Measurements from ENCODE around the gene RRP1B. TPM values are rescaled to one million over a fixed set of nuclear protein-coding genes. Genes with fewer than 3 reads are reported as not detected.

Gene RRP1B
- total RNA-seq, 1 experiment from 2014 or later = 44.2 TPM

- no peak for ATAC-seq
- Histone ChIP-seq H3F3A (ENCODE audit: low read length, unreplicated experiment) (no peaks in the 10 kb centered on the region), H3K36me3 (ENCODE audit: low read depth, low read length) (peaks cover 6% of the 10 kb centered on the region; the same call in 1 of the 2 replicates), H3K27ac (ENCODE audit: low read length) (no peak overlapping the region), H2AFZ (ENCODE audit: low read length) (no peak overlapping the region), H3K9me2 (replicated peaks; ENCODE audit: low read length) (no peaks in the 10 kb centered on the region), H4K20me1 (ENCODE audit: low read length) (no peaks in the 10 kb centered on the region), H3K9ac (ENCODE audit: low read length) (no peak overlapping the region), H3K4me3 (ENCODE audit: low read length) (no peak overlapping the region), H3K4me1 (ENCODE audit: insufficient read depth, low read length) (peaks cover 8% of the 10 kb centered on the region; the same call in 1 of the 2 replicates), H3K27me3 (ENCODE audit: low read length) (no peaks in the 10 kb centered on the region), H3K4me2 (ENCODE audit: low read length) (no peak overlapping the region), H3K9me3 (ENCODE audit: low read length) (peaks cover 7% of the 10 kb centered on the region; the same call in 1 of the 2 replicates), H3K79me2 (ENCODE audit: low read length) (no peaks in the 10 kb centered on the region)
- intact Hi-C loops (cut with micrococcal nuclease) = no loop called here
- ChIA-PET CTCF (no interaction called here), POLR2A (ENCODE audit: unreplicated experiment) (no interaction called here)
- TF ChIP-seq, protein P1, sequence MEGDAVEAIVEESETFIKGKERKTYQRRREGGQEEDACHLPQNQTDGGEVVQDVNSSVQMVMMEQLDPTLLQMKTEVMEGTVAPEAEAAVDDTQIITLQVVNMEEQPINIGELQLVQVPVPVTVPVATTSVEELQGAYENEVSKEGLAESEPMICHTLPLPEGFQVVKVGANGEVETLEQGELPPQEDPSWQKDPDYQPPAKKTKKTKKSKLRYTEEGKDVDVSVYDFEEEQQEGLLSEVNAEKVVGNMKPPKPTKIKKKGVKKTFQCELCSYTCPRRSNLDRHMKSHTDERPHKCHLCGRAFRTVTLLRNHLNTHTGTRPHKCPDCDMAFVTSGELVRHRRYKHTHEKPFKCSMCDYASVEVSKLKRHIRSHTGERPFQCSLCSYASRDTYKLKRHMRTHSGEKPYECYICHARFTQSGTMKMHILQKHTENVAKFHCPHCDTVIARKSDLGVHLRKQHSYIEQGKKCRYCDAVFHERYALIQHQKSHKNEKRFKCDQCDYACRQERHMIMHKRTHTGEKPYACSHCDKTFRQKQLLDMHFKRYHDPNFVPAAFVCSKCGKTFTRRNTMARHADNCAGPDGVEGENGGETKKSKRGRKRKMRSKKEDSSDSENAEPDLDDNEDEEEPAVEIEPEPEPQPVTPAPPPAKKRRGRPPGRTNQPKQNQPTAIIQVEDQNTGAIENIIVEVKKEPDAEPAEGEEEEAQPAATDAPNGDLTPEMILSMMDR (conservative IDR thresholded peaks at IDR 0.05; ENCODE audit: low read depth, low read length) = no peak
- TF ChIP-seq EZH2 (IDR thresholded peaks at IDR 0.05; ENCODE audit: low read length, unreplicated experiment) (no peak), EZH2phosphoT487 (IDR thresholded peaks at IDR 0.05; ENCODE audit: borderline replicate concordance, low read length) (no peak)
- no peak for DNase-seq
- no TSS peak for BruUV-seq (replicated peaks)
These were observed 26.9 kb upstream of the RRP1B start for GRCh38 chr21:43632373-43632905.

DNA sequence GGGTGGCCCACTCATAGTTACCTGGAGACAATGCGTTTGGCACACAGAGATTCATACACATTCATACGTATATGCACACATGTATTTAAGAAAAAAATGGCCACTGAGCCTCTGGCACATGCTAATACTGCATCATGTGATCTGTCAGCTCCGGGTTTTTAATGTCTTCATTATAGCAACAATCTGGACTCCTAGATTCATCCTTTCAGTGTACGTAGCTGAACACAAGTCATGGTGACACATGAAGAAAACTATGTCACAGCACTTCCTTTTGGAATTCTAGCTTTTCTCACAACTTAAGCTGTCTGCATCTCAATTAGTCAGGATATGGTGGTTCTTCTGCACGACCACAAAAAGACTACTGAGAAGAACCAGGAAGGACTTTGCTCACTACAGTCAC is 24.7 kb upstream of the RRP1B start:
- intact Hi-C loops (cut with micrococcal nuclease) = no loop called here
- ATAC-seq (no peak), DNase-seq (no peak)
- CTCF ChIA-PET = no interaction called here
- Histone ChIP-seq H3F3A (ENCODE audit: low read length, unreplicated experiment) (no peaks in the 10 kb centered on the region), H3K27me3 (ENCODE audit: low read length) (no peaks in the 10 kb centered on the region), H3K27ac (ENCODE audit: low read length) (no peak overlapping the region), H3K4me1 (ENCODE audit: insufficient read depth, low read length) (peaks cover 9% of the 10 kb centered on the region), H3K9me3 (ENCODE audit: low read length) (no peaks in the 10 kb centered on the region), H3K9me2 (replicated peaks; ENCODE audit: low read length) (no peaks in the 10 kb centered on the region), H3K9ac (ENCODE audit: low read length) (no peak overlapping the region), H4K20me1 (ENCODE audit: low read length) (no peaks in the 10 kb centered on the region), H2AFZ (ENCODE audit: low read length) (no peak overlapping the region), H3K4me3 (ENCODE audit: low read length) (no peak overlapping the region), H3K36me3 (ENCODE audit: low read depth, low read length) (no peaks in the 10 kb centered on the region), H3K4me2 (ENCODE audit: low read length) (no peak overlapping the region), H3K79me2 (ENCODE audit: low read length) (no peaks in the 10 kb centered on the region)
- no TSS peak for BruUV-seq (replicated peaks)
- POLR2A ChIA-PET (ENCODE audit: unreplicated experiment) = no interaction called here
- TF ChIP-seq EZH2 (IDR thresholded peaks at IDR 0.05; ENCODE audit: low read length, unreplicated experiment) (no peak), EZH2phosphoT487 (IDR thresholded peaks at IDR 0.05; ENCODE audit: borderline replicate concordance, low read length) (no peak)
- TF ChIP-seq, protein P1 (conservative IDR thresholded peaks at IDR 0.05; ENCODE audit: low read depth, low read length) = no peak

DNA sequence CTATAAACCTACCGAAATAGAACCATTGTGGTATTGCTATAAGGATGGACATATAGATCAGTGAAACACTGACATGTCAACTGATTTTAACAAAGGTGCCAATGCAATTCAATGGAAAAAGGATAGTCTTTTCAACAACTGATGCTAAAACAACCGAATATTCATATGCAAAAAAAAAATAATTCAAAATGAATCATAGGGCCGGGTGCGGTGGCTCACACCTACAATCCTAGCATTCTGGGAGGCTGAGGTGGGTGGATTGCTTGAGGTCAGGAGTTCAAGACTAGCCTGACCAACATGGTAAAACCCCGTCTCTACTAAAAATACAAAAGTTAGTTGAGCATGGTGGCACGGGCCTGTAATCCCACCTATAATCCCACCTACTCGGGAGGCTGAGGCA is 23.9 kb upstream of the RRP1B start:
- no TSS peak for BruUV-seq (replicated peaks)
- Histone ChIP-seq H3K4me3 (ENCODE audit: low read length) (no peak overlapping the region), H3K36me3 (ENCODE audit: low read depth, low read length) (no peaks in the 10 kb centered on the region), H3F3A (ENCODE audit: low read length, unreplicated experiment) (no peaks in the 10 kb centered on the region), H3K79me2 (ENCODE audit: low read length) (no peaks in the 10 kb centered on the region), H2AFZ (ENCODE audit: low read length) (no peak overlapping the region), H3K9me2 (replicated peaks; ENCODE audit: low read length) (no peaks in the 10 kb centered on the region), H3K9ac (ENCODE audit: low read length) (no peak overlapping the region), H3K9me3 (ENCODE audit: low read length) (no peaks in the 10 kb centered on the region), H3K27ac (ENCODE audit: low read length) (no peak overlapping the region), H4K20me1 (ENCODE audit: low read length) (no peaks in the 10 kb centered on the region), H3K4me1 (ENCODE audit: insufficient read depth, low read length) (peaks cover 14% of the 10 kb centered on the region), H3K27me3 (ENCODE audit: low read length) (no peaks in the 10 kb centered on the region), H3K4me2 (ENCODE audit: low read length) (no peak overlapping the region)
- CTCF ChIA-PET = no interaction called here
- no peak for DNase-seq
- POLR2A ChIA-PET (ENCODE audit: unreplicated experiment) = no interaction called here
- ATAC-seq = no peak
- intact Hi-C loops (cut with micrococcal nuclease) = no loop called here
- TF ChIP-seq, protein P1 (conservative IDR thresholded peaks at IDR 0.05; ENCODE audit: low read depth, low read length) = no peak
- TF ChIP-seq EZH2phosphoT487 (IDR thresholded peaks at IDR 0.05; ENCODE audit: borderline replicate concordance, low read length) (no peak), EZH2 (IDR thresholded peaks at IDR 0.05; ENCODE audit: low read length, unreplicated experiment) (no peak)

Measured in PC-3 (cell line).